Transverse colon (tissue), 4 donors: ENCODE measurements around the gene DENND1A. TPM values are rescaled to one million over a fixed set of nuclear protein-coding genes. Genes with fewer than 3 reads are reported as not detected.
"Not testable (repeated sequence)": the region's sequence is repeated elsewhere in the genome, so short reads cannot be mapped to it uniquely, and the experiment has no call there.

Source experiments
- DNase-seq: peaks from one replicate; pipeline ENCODE4 v3.0.0-alpha.2; 2019
- H3K27ac ChIP-seq, 4 donors: fragments of 200-600 bp; sonication (generic); 2 replicates each; pipeline ENCODE4 v1.5.1; 2016 to 2018; ENCODE audit warnings: inconsistent platforms in 4 of 4
- H3K27me3 ChIP-seq: fragments of 200-600 bp; sonication (generic); 2 replicates; pipeline ENCODE4 v1.5.1; 2017; ENCODE audit warnings: inconsistent platforms
- H3K36me3 ChIP-seq, 4 donors: fragments of 200-600 bp; sonication (generic); 2 replicates each; pipeline ENCODE4 v1.5.1; 2017 to 2019; ENCODE audit warnings: inconsistent platforms in 4 of 4
- H3K4me1 ChIP-seq, 4 donors: fragments of 200-600 bp; sonication (generic); 2 replicates each; pipeline ENCODE4 v1.5.1; 2017 to 2020; ENCODE audit warnings: inconsistent platforms in 4 of 4
- H3K4me3 ChIP-seq, 4 donors: fragments of 200-600 bp; sonication (generic); 1 replicate in 1 of 4; 2 replicates in 3 of 4; pipeline versions ENCODE4 v1.5.1 to v1.6.1; 2017 to 2019; ENCODE audit warnings: inconsistent platforms in 4 of 4
- H3K9me3 ChIP-seq, 2 donors: fragments of 200-600 bp; sonication (generic); 2 replicates each; pipeline ENCODE4 v1.5.1; 2017 to 2019; ENCODE audit warnings: inconsistent platforms in 2 of 2
- CTCF ChIP-seq, 5 experiments: fragments of 200-600 bp in 3 of 5; fragments of 450-650 bp in 2 of 5; sonication (generic) in 3 of 5; IDR thresholded peaks; 1 replicate in 2 of 5; 2 replicates in 3 of 5; pipeline ENCODE4 v1.5.1; 2016 to 2017; ENCODE audit warnings: antibody characterized with exemption in 5 of 5, inconsistent platforms in 3 of 5, mild to moderate bottlenecking in 2 of 5, moderate library complexity in 1 of 5
- EP300 ChIP-seq: sonication (generic); formaldehyde crosslinking; IDR thresholded peaks from one replicate; pipeline ENCODE4 v1.6.1; 2017; ENCODE audit warnings: antibody characterized with exemption, low read depth
- POLR2A ChIP-seq: fragments of 450-650 bp; IDR thresholded peaks from one replicate; pipeline ENCODE4 v1.6.1; 2016; ENCODE audit warnings: antibody characterized with exemption, mild to moderate bottlenecking, moderate library complexity
- POLR2AphosphoS5 ChIP-seq, 3 donors: sonication (generic); formaldehyde crosslinking; IDR thresholded peaks; one replicate each; pipeline ENCODE4 v1.6.1; 2016; ENCODE audit warnings: antibody characterized with exemption in 3 of 3
- WGBS, 2 donors: methylation state at CpG; one replicate each; pipeline ENCODE4 v1.1.5; 2018; ENCODE audit warnings: low coverage in 1 of 2; 5-methylcytosine and 5-hydroxymethylcytosine counted together
- in situ Hi-C, 4 donors: fragments of 200-750 bp; cut with MboI; loops; one replicate each; pipeline versions ENCODE4 v1.15.0 to v1.15.1; 2017; ENCODE audit warnings: low sequenced_read_pairs in 3 of 4, low pct_ligation_motif_present in 1 of 4, low pct_unique_long_range_greater_than_20kb in 1 of 4
- intact Hi-C: fragments of 100-400 bp; cut with DNase I; formaldehyde crosslinking; loops from one replicate; pipeline ENCODE4 v1.15.1; 2023; ENCODE audit warnings: low total_unique reads
- total RNA-seq, 4 donors: library from RNA; depleted of rRNA; stranded (reverse); fragments of >200 nt; gene quantifications; one replicate each; pipeline ENCODE4 v1.1.0, GENCODE V29; 2016

DENND1A gene
- total RNA-seq, 4 donors from 2014 or later: 12.5 to 78.6 (median 40.0) TPM

DNA sequence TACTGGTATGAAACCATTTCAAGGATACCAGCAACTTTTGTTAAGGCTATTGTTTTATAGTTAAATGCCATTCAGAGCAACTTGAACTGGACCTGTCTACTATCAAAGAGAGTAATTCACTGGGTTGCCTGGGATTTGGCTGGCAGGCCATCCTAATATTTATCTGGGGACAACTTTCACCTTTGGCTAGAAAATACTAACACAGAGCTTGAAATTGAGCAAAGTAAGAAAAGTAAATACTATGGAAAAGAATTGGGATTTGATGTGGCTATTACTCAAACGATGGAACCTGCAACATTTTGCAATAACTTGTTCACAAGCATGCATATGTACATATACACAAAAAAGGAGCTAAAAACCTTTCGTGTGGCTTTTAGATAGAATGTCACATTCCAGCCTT, 191.3 kb downstream of the DENND1A start:
- H3K4me1 ChIP-seq: peaks cover 0 to 19% (median 2%) of the 10 kb centered on the region in 4 donors
- no peak overlapping the region for H3K4me3 ChIP-seq
- 79 to 94% methylated on average over 2 of the region's 2 CpGs for WGBS, 2 donors
- no peaks in the 10 kb centered on the region for H3K27me3 ChIP-seq
- in situ Hi-C loops: no loop called here
- H3K27ac ChIP-seq: no peak overlapping the region
- no peak for DNase-seq
- no peaks in the 10 kb centered on the region for H3K9me3 ChIP-seq
- intact Hi-C loops: no loop called here
- TF ChIP-seq EP300 (no peak), POLR2A (no peak), CTCF (IDR thresholded peaks at IDR 0.05) (no peak), POLR2AphosphoS5 (IDR thresholded peaks at IDR 0.05) (no peak)
- no peaks in the 10 kb centered on the region for H3K36me3 ChIP-seq

- Histone ChIP-seq H3K27ac (no peak overlapping the region), H3K9me3 (no peaks in the 10 kb centered on the region), H3K4me3 (no peak overlapping the region), H3K4me1 (no peaks in the 10 kb centered on the region), H3K36me3 (no peaks in the 10 kb centered on the region), H3K27me3 (no peaks in the 10 kb centered on the region)
- WGBS, 2 donors: 93% methylated on average over 3 to 4 of the region's 4 CpGs
- in situ Hi-C loops (no loop called here), intact Hi-C loops (no loop called here)
- TF ChIP-seq POLR2AphosphoS5 (IDR thresholded peaks at IDR 0.05) (no peak), EP300 (no peak), CTCF (IDR thresholded peaks at IDR 0.05) (no peak), POLR2A (no peak)
- no peak for DNase-seq
Measured at GRCh38 chr9:123735376-123735775, 194.6 kb downstream of the DENND1A start.

DNA sequence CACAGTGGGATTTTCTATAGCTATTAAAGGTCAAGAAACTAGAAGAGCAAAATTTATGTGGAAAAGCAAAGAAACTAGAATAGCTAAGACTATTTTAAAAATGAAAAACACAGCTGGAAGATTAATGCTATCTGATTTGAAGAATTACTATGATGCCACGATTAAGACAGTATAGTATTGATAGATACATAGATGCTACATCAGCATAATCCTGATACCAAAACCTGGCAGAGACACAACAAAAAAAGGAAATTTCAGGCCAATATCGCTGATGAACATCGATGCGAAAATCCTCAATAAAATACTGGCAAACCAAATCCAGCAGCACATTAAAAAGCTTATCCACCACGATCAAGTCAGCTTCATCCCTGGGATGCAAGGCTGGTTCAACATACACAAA, 201.4 kb downstream of the DENND1A start:
- H3K27me3 ChIP-seq, H3K4me3 ChIP-seq, H3K4me1 ChIP-seq, DNase-seq, H3K27ac ChIP-seq, H3K36me3 ChIP-seq, H3K9me3 ChIP-seq, in situ Hi-C loops: not testable (repeated sequence)
- intact Hi-C loops: loop anchor here (5.0 kb wide), 1 partner anchor 269 kb away; no protein-coding TSS in a partner anchor
- WGBS, 2 donors: 93 to 96% methylated on average over 5 of the region's 5 CpGs

DNA sequence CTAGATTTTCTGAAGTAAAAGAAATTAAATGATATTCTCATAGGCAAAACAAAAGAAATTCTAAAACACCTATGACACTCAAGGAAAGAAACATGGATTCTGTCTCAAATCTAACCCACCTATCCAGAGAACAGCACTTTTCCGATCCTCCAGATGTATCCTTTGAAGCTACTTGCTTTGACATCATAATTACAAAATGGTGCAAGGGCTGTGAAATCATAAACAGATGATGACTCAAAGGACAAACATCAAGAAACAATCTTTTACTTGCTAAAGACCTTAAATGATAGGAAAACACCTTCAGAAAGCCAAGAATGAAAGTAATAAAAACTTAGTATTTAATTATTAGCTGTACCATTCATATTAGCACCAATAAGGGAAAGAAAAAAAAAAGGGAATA, 202.6 kb downstream of the DENND1A start:
- peaks cover 7% of the 10 kb centered on the region in 2 donors for H3K9me3 ChIP-seq
- WGBS, 2 donors: 91 to 100% methylated on average over 1 of the region's 1 CpG
- H3K27ac ChIP-seq: no peak overlapping the region
- no peaks in the 10 kb centered on the region for H3K4me1 ChIP-seq
- TF ChIP-seq EP300 (no peak), CTCF (IDR thresholded peaks at IDR 0.05) (no peak), POLR2A (no peak), POLR2AphosphoS5 (IDR thresholded peaks at IDR 0.05) (no peak)
- no peaks in the 10 kb centered on the region for H3K36me3 ChIP-seq
- H3K27me3 ChIP-seq: no peaks in the 10 kb centered on the region
- no peak for DNase-seq
- in situ Hi-C loops (no loop called here), intact Hi-C loops (loop anchor here (5.0 kb wide), 1 partner anchor 270 kb away; no protein-coding TSS in a partner anchor)
- no peak overlapping the region for H3K4me3 ChIP-seq

- DNase-seq: no peak
- intact Hi-C loops: loop anchor here (5.0 kb wide), 1 partner anchor 272 kb away; no protein-coding TSS in a partner anchor
- in situ Hi-C loops: no loop called here
Measured at GRCh38 chr9:123725389-123725788, 204.5 kb downstream of the DENND1A start.

More at GRCh38 chr9:123725389-123725788, 204.5 kb downstream of the DENND1A start:
- H3K27ac ChIP-seq: no peak overlapping the region
- no peak overlapping the region for H3K4me3 ChIP-seq
- no peaks in the 10 kb centered on the region for H3K27me3 ChIP-seq
- H3K36me3 ChIP-seq: no peaks in the 10 kb centered on the region
- peaks cover 7% of the 10 kb centered on the region in 2 donors for H3K9me3 ChIP-seq
- no peaks in the 10 kb centered on the region for H3K4me1 ChIP-seq
- 73 to 84% methylated on average over 3 to 8 of the region's 8 CpGs for WGBS, 2 donors
- TF ChIP-seq CTCF (IDR thresholded peaks at IDR 0.05) (no peak), EP300 (no peak), POLR2A (no peak), POLR2AphosphoS5 (IDR thresholded peaks at IDR 0.05) (no peak)
